Putamen (tissue), 1 donor: Measurements from ENCODE around the gene PSMB5.

Experiments used
- DNase-seq: peaks from one replicate; pipeline ENCODE4 v3.0.0-alpha.2; 2016; ENCODE audit warnings: low spot score

Gene PSMB5

DNA sequence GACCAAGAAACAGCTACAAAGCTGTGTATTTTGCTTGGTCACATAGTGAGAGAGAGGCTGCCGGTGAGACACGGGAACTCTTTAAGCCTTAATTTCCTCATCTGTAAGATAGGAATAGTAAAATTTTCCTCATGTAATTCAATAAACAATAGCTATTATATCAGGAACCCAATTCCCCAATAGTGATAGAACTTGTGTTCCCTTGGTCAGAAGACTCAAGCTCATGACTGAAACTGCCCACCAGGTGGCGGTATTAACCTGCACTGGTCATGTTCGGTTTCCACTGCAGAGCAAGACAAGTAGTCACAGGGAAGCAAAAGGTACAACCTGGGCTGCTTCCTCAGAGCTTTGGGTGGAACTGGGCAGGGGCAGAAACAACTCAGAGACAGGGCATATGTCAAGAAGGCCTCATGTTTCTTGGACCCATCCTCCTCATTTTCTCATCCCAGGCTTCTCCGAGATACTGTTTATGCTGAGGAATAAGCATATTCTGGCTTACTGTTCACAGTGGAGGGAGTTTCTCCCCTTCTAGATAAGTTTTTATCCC, 48.1 kb downstream of the PSMB5 start:
- peak; percentile 86 for DNase-seq

DNA sequence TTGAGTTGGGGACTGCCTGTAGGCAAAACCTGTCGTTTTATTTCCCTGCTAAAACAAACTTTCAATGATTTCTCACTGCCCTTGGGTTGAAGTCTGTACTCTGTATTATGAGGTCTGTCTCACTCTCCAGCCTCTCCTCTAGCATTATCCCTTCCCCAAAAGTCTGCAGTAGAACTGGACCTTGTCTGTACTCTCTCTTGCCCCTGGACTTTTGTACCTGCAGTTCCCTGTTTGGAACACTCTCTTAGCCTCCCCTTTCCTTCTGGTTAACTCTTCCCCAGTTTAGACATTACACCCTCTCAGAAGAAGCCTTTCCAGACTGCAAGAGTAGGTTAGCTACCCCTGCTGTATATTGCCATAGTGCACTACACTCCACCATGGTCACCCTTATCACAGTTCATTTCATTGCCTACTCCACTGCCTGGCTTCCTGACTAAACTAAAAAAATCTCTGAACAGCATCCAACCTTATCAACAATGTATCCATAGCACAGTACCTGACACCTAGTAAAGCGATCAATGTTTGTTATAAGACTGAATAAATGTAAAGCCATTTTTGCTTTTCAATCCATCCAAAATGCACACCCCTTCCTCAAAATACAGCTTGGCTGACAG, 48.7 kb downstream of the PSMB5 start:
- DNase-seq = no peak

DNA sequence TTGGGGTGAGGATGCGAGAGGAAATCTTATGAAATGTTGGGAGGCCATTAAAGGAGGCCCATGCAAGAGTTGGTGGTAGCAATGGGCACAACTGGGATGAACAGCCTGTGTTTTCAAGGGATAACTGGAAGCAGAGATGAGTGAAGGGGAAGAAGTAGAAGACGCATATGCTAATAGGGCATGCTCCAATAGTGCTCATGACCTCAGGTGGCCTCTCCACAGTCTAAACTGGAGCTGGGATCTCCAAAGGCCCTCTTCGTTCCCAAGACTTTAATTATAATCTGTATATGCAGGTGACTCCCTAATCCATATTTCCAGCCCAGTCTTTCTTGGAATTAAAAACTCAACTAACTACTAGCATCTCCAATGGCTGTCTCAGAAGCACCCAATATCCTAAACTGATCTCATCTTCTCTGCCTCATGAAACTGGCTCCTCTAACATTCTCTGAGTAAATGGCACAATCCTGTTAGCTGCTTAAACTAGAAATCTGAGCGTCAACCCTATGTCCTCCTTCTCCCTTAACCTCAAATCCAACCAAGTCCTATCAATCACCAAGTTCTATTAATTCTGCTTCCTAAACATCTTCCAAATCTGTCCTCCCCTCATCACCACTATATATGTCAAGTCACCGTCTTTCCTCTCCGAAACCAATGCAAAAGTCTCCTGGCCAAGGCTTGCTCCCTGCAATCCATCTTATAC, 49.6 kb downstream of the PSMB5 start:
- DNase-seq = no peak

DNA sequence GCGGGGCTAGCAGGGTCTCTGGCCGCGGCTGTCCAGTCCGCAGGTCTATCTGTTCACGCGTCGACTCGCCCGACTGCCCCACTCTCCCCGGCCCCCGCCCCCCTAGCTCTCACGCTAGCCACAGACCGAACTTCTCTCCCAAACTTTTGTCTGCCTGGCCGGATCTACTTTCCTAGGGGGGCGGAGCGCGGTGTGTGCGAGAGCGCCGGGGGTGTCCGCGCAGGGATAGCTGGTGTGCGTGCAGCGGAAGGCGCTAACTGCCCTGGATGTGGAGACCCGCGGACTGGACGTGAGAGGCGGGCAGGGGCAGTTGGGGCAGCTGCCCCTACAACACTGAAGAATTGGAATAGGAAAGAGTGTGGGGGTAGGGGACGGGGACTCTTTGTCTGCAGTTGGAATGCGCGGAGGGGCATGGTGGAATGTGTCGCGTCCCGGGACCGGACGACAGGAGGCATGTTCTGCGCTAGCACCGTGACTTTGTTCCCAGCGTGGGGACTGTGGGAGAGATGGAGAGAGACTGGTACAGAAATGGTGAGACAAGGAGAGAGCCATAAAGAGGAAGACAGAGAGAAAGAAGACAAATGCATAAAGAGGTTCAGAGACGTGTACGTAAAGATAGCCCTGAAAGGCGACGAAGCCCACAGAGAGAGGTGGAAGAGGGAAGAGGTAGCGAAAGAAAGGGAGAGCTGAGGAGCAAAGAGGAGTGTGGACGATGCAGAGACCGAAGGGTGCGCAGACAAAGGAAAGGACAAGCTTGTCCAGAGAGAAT, 52.0 kb downstream of the PSMB5 start, which contains the start of gene AJUBA:
Gene AJUBA (minus strand): TSS at position 75 of the 769 bp plus-strand sequence. CDS start 285 bp downstream, outside the sequence.
- peak; percentile 39 for DNase-seq

DNA sequence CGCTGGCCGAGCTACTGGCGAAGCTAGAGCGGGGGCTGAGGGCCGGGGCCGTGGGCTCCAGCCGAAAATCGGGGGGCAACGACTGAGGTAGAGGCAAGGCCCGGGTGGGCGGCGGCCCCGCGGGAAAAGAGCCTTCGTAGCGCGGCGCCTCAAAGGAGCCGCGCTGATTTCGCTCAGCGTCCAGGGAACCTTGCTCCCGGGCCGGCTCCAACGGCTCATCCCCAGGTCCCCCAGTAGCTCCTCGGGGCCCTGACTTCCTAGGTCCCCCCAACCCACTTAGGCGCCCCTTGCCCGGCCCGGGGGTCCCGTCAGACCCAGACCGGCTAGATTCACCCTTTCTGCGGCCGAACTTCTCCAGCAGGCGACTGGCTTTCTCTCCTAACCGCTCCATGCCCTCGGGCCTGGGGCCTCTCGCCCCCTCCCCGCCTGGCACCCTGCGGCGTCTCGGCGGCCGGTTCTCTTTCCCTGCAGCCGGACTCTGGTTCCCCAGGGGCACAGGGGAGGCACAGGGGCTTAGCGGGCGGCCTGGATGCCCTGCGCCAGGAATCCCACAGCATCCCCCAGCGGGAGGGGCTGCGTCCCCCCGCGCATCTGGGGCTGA, 52.7 kb downstream of the PSMB5 start:
- no peak for DNase-seq

DNA sequence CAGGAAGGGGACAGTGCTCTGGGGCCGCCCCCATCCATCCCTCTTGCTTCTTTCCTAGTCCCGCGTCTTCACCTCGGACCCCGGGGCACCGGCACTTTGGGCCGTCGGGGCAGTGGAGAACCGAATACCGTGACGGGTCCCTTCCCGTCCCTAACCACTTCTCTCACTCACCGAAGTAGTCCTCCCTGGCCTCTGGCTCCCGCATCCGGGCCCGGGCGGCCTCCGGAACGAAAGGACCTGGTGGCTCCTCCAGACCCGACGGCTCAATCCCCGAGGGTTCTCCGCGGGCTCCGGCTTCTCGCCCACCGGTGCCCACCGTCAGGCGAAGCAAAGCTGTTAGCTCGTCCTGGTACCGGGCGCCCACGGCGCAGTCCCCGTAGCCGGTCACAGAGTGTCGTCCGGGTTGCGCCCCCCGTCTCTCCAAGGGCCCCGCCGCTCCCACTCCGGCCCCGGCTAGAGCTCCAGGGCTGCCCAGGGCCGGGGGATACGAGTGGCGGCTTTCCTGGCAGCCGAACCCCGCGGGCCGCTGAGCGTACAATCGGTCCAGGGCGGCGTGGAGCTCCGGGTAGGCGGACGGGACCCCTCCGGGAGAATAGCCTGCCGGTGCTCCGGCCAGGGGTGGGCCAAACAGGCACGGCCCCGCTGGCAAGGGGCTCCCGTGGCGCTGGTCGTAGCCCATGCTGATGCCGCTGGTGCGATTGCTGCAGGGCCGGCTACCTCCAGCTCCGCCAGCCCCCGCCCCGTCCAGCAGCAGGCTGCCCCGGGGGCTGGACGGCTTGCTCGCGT, 53.4 kb downstream of the PSMB5 start:
- DNase-seq = no peak

DNA sequence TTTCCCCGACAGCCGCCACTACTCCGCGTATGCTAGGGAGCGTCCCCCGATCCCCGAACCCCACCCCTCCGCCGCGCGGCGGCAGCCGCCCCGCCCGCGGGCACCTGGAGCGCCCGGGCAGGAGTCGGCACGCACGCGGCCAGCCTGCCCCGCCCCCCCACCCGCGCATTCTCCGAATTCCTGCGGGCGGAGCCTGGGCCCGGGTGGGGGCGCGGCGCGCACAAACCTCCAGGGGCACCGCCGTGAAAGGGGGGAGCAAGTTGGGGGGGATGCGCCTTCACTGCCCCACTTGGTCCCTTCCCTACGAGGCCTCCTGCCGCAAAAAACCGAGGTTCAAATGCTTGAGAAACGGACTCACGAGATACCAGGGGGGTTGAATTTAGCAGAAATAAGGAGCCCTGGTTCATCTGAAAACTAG, 54.0 kb downstream of the PSMB5 start:
- no peak for DNase-seq

DNA sequence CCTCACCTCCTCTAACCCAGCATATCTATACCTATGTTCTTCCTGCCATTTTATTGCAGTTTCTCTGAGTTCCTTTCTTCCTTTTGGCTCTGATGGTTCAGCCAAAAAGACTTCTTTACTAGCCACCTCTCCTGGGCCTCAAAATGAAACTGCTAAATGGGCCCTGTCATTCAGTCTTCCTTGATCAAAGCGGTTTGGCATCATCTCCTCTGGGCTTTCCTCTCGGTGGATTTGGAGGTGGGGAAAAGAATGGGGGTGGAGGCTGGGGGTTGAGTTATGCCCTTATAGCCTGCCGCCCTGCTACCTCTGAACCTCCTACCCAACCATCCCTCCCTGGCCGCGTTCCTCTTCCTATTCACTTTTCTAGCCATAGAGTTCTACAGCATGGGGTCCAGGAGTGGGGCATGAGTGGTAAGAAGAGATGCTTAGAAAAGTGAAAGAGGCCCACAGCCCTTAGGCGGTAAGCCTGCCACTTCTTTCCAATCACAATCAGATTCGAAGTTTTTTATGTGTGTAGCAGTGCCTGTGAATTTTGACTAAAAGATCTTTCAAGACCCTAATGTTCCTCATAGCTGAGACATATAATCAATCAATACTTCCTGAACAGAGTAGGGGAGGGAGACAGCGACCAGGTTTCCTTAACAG, 54.8 kb downstream of the PSMB5 start:
- DNase-seq = no peak

DNA sequence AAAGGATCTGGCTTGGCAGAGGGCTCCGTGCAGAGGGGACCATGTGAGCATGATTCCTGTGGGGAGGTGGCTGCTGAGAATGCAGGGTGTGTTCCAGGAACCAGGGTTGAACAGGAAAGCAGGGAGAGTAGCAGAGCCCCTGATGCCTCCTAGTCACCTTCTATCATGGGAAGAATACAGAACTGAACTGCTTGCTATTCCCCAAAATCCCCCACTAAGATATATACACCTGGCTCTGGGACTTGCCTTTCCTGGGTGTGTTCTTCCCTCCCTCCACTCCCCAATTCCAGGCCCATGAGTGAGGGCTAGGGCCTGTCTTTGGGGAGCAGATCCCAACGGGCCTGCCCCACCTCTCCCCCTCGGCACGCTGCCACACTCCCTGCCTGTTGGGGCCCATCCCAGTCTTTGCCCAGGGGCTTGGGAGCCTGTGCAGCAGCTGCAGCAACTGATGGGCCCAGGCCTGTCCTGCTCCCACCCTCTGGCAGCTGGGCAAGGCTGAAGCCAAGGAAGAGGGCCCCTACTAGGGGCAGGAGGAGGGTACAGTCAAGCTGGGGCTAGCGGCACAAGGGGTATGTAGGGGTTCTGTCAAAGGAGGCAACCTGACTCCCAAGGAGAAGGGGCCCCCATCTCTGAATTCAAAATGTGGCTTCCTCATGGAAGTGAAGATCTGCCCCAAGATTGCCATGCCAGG, 55.6 kb downstream of the PSMB5 start:
- no peak for DNase-seq

DNA sequence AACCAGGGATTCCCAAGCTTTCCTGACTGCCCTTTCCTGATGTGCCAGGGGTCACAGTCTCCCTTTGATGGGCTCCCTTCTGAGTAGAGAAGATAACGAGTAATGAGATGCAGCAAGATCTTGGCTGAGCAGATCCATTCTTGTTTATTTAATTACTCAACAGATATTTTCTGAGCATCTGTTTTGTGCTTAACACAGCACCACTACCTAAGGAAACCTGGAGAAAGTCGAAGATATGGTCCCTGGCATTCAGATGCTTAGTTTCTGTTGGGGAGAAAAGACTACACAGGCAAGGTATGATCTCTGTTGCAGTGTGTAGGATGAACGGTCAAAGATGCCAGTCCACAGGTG, 56.2 kb downstream of the PSMB5 start:
- DNase-seq = no peak

DNA sequence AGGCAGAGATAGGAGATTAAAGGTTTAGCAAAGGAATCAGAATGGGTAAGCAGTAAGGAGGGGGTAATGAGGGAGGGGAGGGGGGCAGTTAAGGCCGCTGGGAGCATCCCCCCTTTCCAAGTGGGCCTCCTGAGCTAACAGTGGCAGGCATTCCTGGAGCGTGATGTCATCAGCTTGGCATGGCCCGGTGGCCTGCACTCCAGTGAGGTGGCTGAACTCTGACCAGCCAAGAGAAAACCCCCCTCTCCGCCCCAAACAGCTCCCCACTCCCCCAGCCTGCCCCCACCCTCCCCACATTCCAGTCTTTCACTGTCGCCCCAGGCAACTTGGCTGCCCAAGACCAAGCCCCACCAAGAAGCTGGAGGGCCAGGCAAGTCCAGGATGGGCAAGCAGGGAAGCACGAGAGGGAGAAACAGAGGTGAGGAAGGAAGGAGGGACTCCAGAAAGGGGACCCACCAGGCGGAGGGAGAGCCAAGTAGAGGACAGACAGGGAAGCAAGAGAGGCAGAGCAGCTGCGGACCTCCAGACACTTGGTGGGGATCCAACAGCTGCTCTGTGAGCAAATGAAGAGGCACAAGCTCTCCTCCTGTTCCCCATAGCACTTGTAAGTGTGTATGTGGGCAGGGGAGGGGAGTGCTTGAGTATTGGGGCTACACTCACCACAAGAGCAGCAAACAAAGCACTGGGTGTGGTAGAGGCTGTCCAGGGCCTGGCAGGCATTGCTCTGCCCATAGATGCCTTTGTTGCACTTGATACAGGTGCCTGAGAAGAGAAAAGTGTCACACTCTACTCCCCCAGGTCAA, 56.8 kb downstream of the PSMB5 start:
- no peak for DNase-seq

DNA sequence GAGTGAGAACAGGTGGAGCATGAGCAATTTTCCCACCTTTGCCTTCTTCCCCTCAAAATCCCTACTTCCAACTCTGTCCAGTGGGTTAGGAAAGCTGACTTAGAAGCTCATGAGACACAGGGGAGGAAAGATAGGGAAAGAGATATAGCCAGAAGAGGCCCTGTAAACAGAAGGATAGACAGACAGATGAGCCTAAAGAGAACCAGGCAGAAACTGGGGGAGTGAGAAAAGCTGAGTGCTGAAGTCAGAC, 57.3 kb downstream of the PSMB5 start:
- no peak for DNase-seq

DNA sequence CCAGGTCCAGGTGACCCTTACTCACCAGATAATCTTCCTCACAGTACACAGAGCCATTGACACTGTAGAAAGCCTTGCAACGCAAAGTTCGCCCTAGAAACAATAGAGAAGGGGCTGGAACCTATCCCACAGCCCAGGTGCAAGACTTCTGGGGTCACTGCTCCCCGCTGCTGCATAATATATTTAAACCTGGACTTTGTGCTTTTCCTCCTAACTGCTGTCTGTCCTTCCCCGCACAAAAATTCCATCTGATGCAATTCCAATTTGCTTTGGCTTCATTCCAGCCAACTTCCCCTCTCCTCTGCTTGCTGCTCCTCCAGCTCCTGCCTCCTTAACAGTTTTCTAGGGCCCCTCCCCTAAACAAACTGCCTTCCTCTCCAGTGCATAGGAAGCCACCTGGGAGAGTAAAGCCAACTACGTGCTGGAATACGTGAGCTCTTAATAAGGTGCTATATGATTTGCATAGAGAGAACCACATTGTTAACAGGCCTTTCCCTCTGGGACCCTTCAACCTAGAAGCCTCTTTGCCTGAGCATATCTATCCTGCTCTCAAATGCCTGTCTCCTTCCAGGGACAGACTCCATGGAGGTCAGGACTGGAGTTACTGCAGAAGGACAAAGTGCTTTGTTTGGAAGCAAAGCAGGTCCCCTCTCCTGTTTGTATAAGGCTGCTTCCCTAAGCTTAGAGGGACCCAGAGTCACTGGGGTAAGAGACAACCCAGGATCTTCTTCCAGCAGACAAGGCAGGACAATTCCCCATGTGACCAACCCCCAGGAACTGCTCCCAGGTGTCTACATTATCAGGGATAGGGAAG, 57.9 kb downstream of the PSMB5 start:
- DNase-seq = no peak
